ENCODE results near the gene NMB. TPM values are rescaled to one million over a fixed set of nuclear protein-coding genes. Genes with fewer than 3 reads are reported as not detected.

NMB gene
- total and polyA plus RNA-seq, 2 experiments from 2014 or later: 18.1 to 22.0 TPM

- Histone ChIP-seq H3K4me3 (no peak overlapping the region), H3K4me2 (0 out of 2 replicates have a peak overlapping the region, but pooled peaks have one; percentile 30), H3K27me3 (ENCODE audit: insufficient read depth) (peaks cover 12% of the 10 kb centered on the region), H3K36me3 (ENCODE audit: insufficient read depth) (peaks cover 7% of the 10 kb centered on the region), H2AFZ (no peak overlapping the region), H4K20me1 (replicated peaks; ENCODE audit: insufficient read depth) (no peaks in the 10 kb centered on the region), H3K4me1 (ENCODE audit: insufficient read depth) (peaks cover 26% of the 10 kb centered on the region), H3K79me2 (replicated peaks; ENCODE audit: insufficient read depth) (no peaks in the 10 kb centered on the region), H3F3A (replicated peaks; ENCODE audit: low read depth) (peaks cover 7% of the 10 kb centered on the region; the same call in 1 of the 2 replicates), H3K27ac (ENCODE audit: low read depth) (peak overlapping the region; percentile 78), H3K9me2 (ENCODE audit: insufficient read depth) (no peaks in the 10 kb centered on the region)
- H3K27me3 Mint-ChIP-seq (ENCODE audit: insufficient read depth, low read depth, poor library complexity): peaks cover 9% of the 10 kb centered on the region
- no peaks in the 10 kb centered on the region for H3K9me3 Mint-ChIP-seq
- no peak overlapping the region for H3K4me3 Mint-ChIP-seq
- TF ChIP-seq CTCF (conservative IDR thresholded peaks at IDR 0.05; ENCODE audit: low read depth in 2 of 2) (peak; percentile 55 to 89), ZNF114 (CRISPR knock-in tag; IDR thresholded peaks at IDR 0.05) (no peak), JUNB (IDR thresholded peaks at IDR 0.05; ENCODE audit: unreplicated experiment) (no peak), EZH2 (IDR thresholded peaks at IDR 0.05; ENCODE audit: low read depth, unreplicated experiment) (no peak)
- TF ChIP-seq, protein P1, sequence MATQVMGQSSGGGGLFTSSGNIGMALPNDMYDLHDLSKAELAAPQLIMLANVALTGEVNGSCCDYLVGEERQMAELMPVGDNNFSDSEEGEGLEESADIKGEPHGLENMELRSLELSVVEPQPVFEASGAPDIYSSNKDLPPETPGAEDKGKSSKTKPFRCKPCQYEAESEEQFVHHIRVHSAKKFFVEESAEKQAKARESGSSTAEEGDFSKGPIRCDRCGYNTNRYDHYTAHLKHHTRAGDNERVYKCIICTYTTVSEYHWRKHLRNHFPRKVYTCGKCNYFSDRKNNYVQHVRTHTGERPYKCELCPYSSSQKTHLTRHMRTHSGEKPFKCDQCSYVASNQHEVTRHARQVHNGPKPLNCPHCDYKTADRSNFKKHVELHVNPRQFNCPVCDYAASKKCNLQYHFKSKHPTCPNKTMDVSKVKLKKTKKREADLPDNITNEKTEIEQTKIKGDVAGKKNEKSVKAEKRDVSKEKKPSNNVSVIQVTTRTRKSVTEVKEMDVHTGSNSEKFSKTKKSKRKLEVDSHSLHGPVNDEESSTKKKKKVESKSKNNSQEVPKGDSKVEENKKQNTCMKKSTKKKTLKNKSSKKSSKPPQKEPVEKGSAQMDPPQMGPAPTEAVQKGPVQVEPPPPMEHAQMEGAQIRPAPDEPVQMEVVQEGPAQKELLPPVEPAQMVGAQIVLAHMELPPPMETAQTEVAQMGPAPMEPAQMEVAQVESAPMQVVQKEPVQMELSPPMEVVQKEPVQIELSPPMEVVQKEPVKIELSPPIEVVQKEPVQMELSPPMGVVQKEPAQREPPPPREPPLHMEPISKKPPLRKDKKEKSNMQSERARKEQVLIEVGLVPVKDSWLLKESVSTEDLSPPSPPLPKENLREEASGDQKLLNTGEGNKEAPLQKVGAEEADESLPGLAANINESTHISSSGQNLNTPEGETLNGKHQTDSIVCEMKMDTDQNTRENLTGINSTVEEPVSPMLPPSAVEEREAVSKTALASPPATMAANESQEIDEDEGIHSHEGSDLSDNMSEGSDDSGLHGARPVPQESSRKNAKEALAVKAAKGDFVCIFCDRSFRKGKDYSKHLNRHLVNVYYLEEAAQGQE (IDR thresholded peaks at IDR 0.05; ENCODE audit: unreplicated experiment): no peak
- peaks cover 20% of the 10 kb centered on the region for H3K4me1 Mint-ChIP-seq
- H3K27ac Mint-ChIP-seq: peak overlapping the region; percentile 76
- DNase-seq (ENCODE audit: low spot score) (peak; percentile 75), ATAC-seq (peak; percentile 35)
- peaks cover 53% of the 10 kb centered on the region for H3K36me3 Mint-ChIP-seq (ENCODE audit: low read depth)
Observed at GRCh38 chr15:84638103-84638502, 19.9 kb downstream of the NMB start.

DNA sequence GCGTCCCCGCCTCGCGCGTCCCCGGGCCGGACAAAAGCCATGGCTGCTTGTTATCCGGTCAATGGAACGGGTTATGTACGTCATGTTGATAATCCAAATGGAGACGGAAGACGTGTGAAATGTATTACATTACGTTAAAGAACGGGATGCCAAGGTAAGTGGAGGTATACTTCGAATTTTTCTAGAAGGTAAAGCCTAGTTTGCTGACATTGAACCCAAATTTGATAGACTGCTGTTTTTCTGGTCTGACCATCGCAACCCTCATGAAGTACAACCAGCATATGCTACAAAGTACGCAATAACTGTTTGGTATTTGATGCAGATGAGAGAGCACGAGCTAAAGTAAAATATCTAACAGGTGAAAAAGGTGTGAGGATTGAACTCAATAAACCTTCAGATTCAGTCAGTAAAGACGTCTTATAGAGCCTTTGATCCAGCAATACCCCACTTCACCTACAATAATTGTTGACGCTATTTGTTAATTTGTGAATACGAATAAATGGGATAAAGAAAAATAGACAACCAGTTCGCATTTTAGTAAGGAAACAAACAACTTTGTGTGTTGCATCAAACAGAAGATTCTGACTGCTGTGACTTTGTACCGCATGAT is 23.7 kb downstream of the NMB start:
- peak overlapping the region; percentile 72 for H3K4me3 Mint-ChIP-seq
- no peaks in the 10 kb centered on the region for H3K9me3 Mint-ChIP-seq
- Histone ChIP-seq H2AFZ (peak overlapping the region; percentile 33; the same call in 1 of the 2 replicates), H3K79me2 (replicated peaks; ENCODE audit: insufficient read depth) (no peaks in the 10 kb centered on the region; the same call in 1 of the 2 replicates), H3K27me3 (ENCODE audit: insufficient read depth) (peaks cover 23% of the 10 kb centered on the region), H3K36me3 (ENCODE audit: insufficient read depth) (no peaks in the 10 kb centered on the region; the same call in 1 of the 2 replicates), H3K4me3 (peak overlapping the region; percentile 61), H3K9me2 (ENCODE audit: insufficient read depth) (no peaks in the 10 kb centered on the region), H3K4me2 (peak overlapping the region; percentile 87), H3F3A (replicated peaks; ENCODE audit: low read depth) (peaks cover 20% of the 10 kb centered on the region), H3K27ac (ENCODE audit: low read depth) (no peak overlapping the region), H3K4me1 (ENCODE audit: insufficient read depth) (peaks cover 42% of the 10 kb centered on the region), H4K20me1 (replicated peaks; ENCODE audit: insufficient read depth) (no peaks in the 10 kb centered on the region)
- H3K36me3 Mint-ChIP-seq (ENCODE audit: low read depth): peaks cover 24% of the 10 kb centered on the region
- TF ChIP-seq CREB1 (CRISPR knock-in tag; IDR thresholded peaks at IDR 0.05; ENCODE audit: low read depth) (peak; percentile 26; the same call in 1 of the 2 replicates), CTCF (conservative IDR thresholded peaks at IDR 0.05; ENCODE audit: low read depth in 2 of 2) (no peak)
- peaks cover 37% of the 10 kb centered on the region for H3K4me1 Mint-ChIP-seq
- ATAC-seq (no peak), DNase-seq (ENCODE audit: low spot score) (no peak)
- peaks cover 16% of the 10 kb centered on the region for H3K27me3 Mint-ChIP-seq (ENCODE audit: insufficient read depth, low read depth, poor library complexity)
- H3K27ac Mint-ChIP-seq: no peak overlapping the region
